Kidney epithelial cell (primary cell): ENCODE data around the gene SRXN1. TPM values are rescaled to one million over a fixed set of nuclear protein-coding genes. Genes with fewer than 3 reads are reported as not detected.
"Not testable (repeated sequence)": the region's sequence is repeated elsewhere in the genome, so short reads cannot be mapped to it uniquely, and the experiment has no call there.

Experiments used
- DNase-seq: peaks from one replicate; pipeline ENCODE4 v3.0.0-alpha.2; 2010; ENCODE audit warnings: low read depth
- H3K27me3 ChIP-seq: 2 replicates; pipeline ENCODE4 v1.6.0; 2011; ENCODE audit warnings: low read length; ENCODE audit not compliant: control insufficient read depth, insufficient read depth
- H3K36me3 ChIP-seq: 2 replicates; pipeline ENCODE4 v1.5.1; 2011; ENCODE audit warnings: low read length; ENCODE audit not compliant: control insufficient read depth, insufficient read depth
- H3K4me3 ChIP-seq: 2 replicates; pipeline ENCODE4 v1.5.1; 2011; ENCODE audit warnings: low read depth, mild to moderate bottlenecking, control low read depth, low read length
- total RNA-seq: library from RNA; depleted of rRNA; stranded (reverse); fragments of >200 nt; gene quantifications from 2 replicates; pipeline ENCODE4 v1.2.3, GENCODE V29; 2015
- TF ChIP-seq, protein P1 (sequence below): IDR thresholded peaks from 2 replicates; pipeline ENCODE4 v1.5.1; 2011; ENCODE audit warnings: mild to moderate bottlenecking, moderate library complexity, low read length, control low read depth, inconsistent platforms; ENCODE audit not compliant: insufficient read depth, poor library complexity, severe bottlenecking

Gene SRXN1
- total RNA-seq, 1 donor from 2014 or later = 31.4 TPM

DNA sequence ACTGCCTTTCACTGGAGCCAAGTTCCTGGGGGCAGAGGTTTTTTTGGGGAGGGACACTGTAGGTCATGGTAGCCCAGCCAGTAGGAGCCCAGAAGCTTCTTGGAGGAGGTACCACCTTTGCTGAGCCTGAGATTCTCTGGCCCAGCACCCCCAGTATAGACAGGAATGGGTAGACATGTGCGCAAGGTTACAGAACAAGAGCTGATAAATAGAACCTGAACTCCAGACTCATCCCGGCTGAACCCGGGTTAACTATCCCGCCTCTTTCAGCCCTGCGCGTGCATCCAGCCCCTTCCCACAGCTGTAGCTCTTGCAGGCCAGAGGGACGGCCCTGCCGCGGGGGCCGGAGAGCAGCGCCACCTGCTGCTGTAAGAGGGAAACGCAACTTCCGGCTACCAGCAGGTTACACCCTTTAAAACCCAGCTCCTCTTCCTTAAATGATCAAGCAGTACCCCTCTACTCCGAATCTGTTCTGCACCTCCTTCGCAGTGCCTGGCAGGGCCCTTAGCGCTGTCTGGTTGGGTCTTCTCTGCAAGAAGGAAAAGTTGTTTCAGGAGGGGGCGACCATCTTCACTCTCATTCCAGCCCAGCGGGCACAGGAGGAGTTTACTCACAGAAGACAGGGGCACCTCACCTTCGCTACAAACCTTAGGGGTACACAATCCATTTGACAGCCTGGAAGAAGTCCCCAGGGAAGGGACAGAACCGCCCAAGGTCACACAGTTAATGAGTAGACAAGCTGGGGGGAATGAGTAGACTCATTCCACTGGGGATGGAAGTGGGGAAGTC, 7.5 kb downstream of the SRXN1 start:
- peaks cover 4% of the 10 kb centered on the region for H3K36me3 ChIP-seq
- TF ChIP-seq, protein P1, sequence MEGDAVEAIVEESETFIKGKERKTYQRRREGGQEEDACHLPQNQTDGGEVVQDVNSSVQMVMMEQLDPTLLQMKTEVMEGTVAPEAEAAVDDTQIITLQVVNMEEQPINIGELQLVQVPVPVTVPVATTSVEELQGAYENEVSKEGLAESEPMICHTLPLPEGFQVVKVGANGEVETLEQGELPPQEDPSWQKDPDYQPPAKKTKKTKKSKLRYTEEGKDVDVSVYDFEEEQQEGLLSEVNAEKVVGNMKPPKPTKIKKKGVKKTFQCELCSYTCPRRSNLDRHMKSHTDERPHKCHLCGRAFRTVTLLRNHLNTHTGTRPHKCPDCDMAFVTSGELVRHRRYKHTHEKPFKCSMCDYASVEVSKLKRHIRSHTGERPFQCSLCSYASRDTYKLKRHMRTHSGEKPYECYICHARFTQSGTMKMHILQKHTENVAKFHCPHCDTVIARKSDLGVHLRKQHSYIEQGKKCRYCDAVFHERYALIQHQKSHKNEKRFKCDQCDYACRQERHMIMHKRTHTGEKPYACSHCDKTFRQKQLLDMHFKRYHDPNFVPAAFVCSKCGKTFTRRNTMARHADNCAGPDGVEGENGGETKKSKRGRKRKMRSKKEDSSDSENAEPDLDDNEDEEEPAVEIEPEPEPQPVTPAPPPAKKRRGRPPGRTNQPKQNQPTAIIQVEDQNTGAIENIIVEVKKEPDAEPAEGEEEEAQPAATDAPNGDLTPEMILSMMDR = peak; percentile 97
- no peak for DNase-seq
- H3K27me3 ChIP-seq = peaks cover 3% of the 10 kb centered on the region
- no peak overlapping the region for H3K4me3 ChIP-seq

DNA sequence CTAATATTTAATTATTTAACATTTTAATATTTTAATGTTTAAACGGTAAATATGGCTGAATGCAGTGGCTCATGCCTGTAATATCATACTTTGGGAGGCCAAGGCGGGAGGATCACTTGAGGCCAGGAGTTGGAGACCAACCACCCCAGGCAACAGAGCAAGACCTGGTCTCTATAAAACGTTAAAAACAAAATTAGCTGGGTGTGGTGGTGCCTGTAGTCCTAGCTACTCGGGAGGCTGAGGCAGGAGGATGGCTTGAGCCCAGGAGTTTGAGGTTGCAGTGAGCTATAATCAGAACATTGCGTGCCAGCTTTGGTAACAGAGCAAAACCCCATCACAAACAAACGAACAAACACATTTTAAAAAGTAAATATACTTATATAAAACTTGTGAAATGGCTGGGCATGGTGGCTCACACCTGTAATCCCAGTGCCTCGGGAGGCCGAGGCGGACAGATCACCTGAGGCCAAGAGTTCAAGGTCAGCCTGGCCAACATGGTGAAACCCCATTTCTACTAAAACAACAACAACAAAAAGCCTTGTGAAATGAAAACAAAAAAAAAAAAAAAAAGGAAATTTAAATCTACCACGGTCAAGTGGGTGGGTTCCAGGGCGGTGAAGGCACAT, 8.2 kb downstream of the SRXN1 start:
- Histone ChIP-seq H3K4me3 (no peak overlapping the region), H3K27me3 (peaks cover 3% of the 10 kb centered on the region), H3K36me3 (peaks cover 4% of the 10 kb centered on the region)
- TF ChIP-seq, protein P1 = no peak
- DNase-seq = no peak

DNA sequence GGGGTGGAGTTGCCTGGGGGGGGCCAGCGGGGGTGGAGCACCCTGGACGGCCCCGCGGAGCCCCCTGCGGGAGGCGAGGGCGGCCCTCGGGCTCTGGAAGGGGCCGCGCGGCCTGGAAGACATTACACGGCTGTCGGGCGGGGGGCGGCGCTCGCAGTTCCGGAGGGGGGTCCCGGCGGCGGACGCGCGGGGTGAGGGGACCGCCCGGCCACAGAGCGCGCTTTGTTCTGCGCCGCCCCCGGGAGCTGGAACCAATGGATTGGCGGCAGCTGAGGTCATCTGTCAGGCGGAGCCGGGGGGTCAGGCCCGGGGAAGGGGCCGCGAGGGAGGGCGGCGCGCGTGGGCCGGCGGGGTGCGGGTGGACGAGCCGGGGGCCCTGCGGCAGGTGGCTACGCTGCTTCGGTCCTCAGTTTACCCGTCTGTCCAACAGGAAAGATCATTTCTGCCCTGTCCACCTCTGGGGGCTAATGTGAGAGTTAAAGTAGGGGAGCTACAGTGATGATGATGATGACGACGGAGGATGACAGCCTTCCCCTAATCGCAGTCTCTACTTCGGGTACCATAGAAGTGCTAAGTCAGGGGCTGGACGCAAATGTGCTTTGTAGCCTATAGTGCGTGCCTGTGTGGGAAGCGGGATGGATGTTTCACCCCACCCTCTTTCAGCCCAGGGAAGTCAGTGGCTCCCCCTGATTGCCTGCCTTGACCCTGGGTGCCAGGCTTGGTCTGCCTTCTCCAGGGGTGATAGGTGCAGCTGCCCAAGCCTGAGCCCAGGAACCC, 10.4 kb downstream of the SRXN1 start:
- Histone ChIP-seq H3K36me3 (no peaks in the 10 kb centered on the region), H3K4me3 (peak overlapping the region; percentile 31), H3K27me3 (peaks cover 3% of the 10 kb centered on the region)
- TF ChIP-seq, protein P1 = no peak
- DNase-seq = no peak

DNA sequence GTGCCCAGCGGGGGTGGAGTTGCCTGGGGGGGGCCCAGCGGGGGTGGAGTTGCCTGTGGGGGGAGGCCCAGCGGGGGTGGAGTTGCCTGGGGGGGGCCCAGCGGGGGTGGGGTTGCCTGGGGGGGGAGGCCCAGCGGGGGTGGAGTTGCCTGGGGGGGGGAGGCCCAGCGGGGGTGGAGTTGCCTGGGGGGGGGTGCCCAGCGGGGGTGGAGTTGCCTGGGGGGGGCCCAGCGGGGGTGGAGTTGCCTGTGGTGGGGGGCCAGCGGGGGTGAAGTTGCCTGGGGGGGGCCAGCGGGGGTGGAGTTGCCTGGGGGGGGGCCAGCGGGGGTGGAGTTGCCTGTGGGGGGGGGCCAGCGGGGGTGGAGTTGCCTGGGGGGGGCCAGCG, 11.0 kb downstream of the SRXN1 start:
- not testable (repeated sequence) for H3K4me3 ChIP-seq, H3K27me3 ChIP-seq, H3K36me3 ChIP-seq, DNase-seq

DNA sequence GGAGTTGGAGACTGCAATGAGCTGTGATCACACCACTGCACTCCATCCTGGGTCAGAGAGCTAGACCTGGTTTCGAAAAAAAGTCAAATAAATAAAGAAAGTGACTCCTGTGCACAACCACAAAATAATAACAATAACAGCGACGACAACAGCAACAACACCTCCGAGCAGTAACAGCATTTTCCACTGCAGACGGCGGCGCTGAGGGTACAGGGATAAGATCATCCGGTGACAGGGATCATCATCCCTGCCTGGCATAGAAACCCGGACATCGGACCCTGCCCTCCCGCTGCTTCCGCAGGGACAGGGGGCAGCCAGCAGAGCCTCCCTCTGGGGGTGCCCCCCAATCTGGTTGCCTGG, 11.5 kb downstream of the SRXN1 start:
- Histone ChIP-seq H3K4me3 (no peak overlapping the region), H3K27me3 (peaks cover 3% of the 10 kb centered on the region), H3K36me3 (no peaks in the 10 kb centered on the region)
- DNase-seq = no peak
- TF ChIP-seq, protein P1 = no peak
